ELR (cell line): Measurements from ENCODE around the gene ADAM10.

Experiments
- DNase-seq: peaks from one replicate; pipeline ENCODE4 v3.0.0-alpha.2; 2015; ENCODE audit warnings: low read depth

ADAM10 gene

GRCh38 chr15:58582160-58582559 lies 167.3 kb downstream of the ADAM10 start:
- no peak for DNase-seq

GRCh38 chr15:58576657-58577056 lies 172.8 kb downstream of the ADAM10 start:
- no peak for DNase-seq

- no peak for DNase-seq
Measured at GRCh38 chr15:58575045-58575786, 174.3 kb downstream of the ADAM10 start.

- DNase-seq, result no peak
Measured at GRCh38 chr15:58574631-58575030, 174.9 kb downstream of the ADAM10 start.

- no peak for DNase-seq
Measured at GRCh38 chr15:58573270-58573669, 176.2 kb downstream of the ADAM10 start.

GRCh38 chr15:58572521-58572920 lies 177.0 kb downstream of the ADAM10 start:
- DNase-seq, result no peak

- DNase-seq, result no peak
Measured at GRCh38 chr15:58571491-58571890, 178.0 kb downstream of the ADAM10 start.

GRCh38 chr15:58569455-58569854 lies 180.1 kb downstream of the ADAM10 start:
- no peak for DNase-seq

- DNase-seq, result no peak
Measured at GRCh38 chr15:58568157-58568571, 181.3 kb downstream of the ADAM10 start.

- DNase-seq, result no peak
Measured at GRCh38 chr15:58566029-58566428, 183.5 kb downstream of the ADAM10 start.

GRCh38 chr15:58565619-58566018 lies 183.9 kb downstream of the ADAM10 start:
- no peak for DNase-seq

- no peak for DNase-seq
Measured at GRCh38 chr15:58564981-58565380, 184.5 kb downstream of the ADAM10 start.

GRCh38 chr15:58562135-58562534 lies 187.4 kb downstream of the ADAM10 start:
- no peak for DNase-seq

GRCh38 chr15:58561321-58561720 lies 188.2 kb downstream of the ADAM10 start:
- no peak for DNase-seq

GRCh38 chr15:58559904-58560588 lies 189.5 kb downstream of the ADAM10 start:
- DNase-seq, result no peak

GRCh38 chr15:58558777-58559176 lies 190.7 kb downstream of the ADAM10 start:
- no peak for DNase-seq

GRCh38 chr15:58556541-58556940 lies 193.0 kb downstream of the ADAM10 start:
- no peak for DNase-seq

GRCh38 chr15:58556028-58556361 lies 193.5 kb downstream of the ADAM10 start:
- no peak for DNase-seq

GRCh38 chr15:58555162-58556027 lies 194.1 kb downstream of the ADAM10 start:
- no peak for DNase-seq

GRCh38 chr15:58554758-58555157 lies 194.7 kb downstream of the ADAM10 start:
- DNase-seq, result no peak

- no peak for DNase-seq
Measured at GRCh38 chr15:58553365-58553918, 196.1 kb downstream of the ADAM10 start.
